ENCODE measurements around the gene PHF11.
"Not testable (repeated sequence)": the region's sequence is repeated elsewhere in the genome, so short reads cannot be mapped to it uniquely, and the experiment has no call there.

PHF11 gene

GRCh38 chr13:49549289-49549688, 53.5 kb downstream of the PHF11 start:
- no peak for DNase-seq

GRCh38 chr13:49550942-49551644, 55.3 kb downstream of the PHF11 start:
- DNase-seq, result peak; percentile 44 to 51

GRCh38 chr13:49553888-49554287, 58.1 kb downstream of the PHF11 start:
- no peak for DNase-seq

GRCh38 chr13:49554387-49554786, 58.6 kb downstream of the PHF11 start:
- no peak for DNase-seq

GRCh38 chr13:49559006-49559405, 63.3 kb downstream of the PHF11 start:
- DNase-seq, result no peak

- DNase-seq, result peak in 1 of 2 donors; percentile 39
Measured at GRCh38 chr13:49560270-49561061, 64.7 kb downstream of the PHF11 start.

- no peak for DNase-seq
Measured at GRCh38 chr13:49561062-49561410, 65.3 kb downstream of the PHF11 start.

GRCh38 chr13:49563516-49563915, 67.8 kb downstream of the PHF11 start:
- DNase-seq, result peak; percentile 57 to 60

- not testable (repeated sequence) for DNase-seq
Measured at GRCh38 chr13:49565461-49565860, 69.7 kb downstream of the PHF11 start.

GRCh38 chr13:49566461-49566860, 70.7 kb downstream of the PHF11 start:
- DNase-seq, result no peak

GRCh38 chr13:49567491-49567890, 71.7 kb downstream of the PHF11 start:
- no peak for DNase-seq

- no peak for DNase-seq
Measured at GRCh38 chr13:49569993-49570689, 74.4 kb downstream of the PHF11 start.

- no peak for DNase-seq
Measured at GRCh38 chr13:49571299-49572240, 75.8 kb downstream of the PHF11 start.

All from inflammatory macrophage (primary cell).